ENCODE results near the gene CASQ1. TPM values are rescaled to one million over a fixed set of nuclear protein-coding genes. Genes with fewer than 3 reads are reported as not detected.

The CASQ1 gene
- total RNA-seq, result 109 TPM

- DNase-seq, result no peak
Measured at GRCh38 chr1:160189649-160190625, at the start of gene CASQ1. TSS of gene CASQ1 (plus strand) at chr1:160190575. CDS start at chr1:160190752, 177 bp downstream.

- DNase-seq, result no peak
Measured at GRCh38 chr1:160143695-160144094, 46.7 kb upstream of the CASQ1 start.

DNA sequence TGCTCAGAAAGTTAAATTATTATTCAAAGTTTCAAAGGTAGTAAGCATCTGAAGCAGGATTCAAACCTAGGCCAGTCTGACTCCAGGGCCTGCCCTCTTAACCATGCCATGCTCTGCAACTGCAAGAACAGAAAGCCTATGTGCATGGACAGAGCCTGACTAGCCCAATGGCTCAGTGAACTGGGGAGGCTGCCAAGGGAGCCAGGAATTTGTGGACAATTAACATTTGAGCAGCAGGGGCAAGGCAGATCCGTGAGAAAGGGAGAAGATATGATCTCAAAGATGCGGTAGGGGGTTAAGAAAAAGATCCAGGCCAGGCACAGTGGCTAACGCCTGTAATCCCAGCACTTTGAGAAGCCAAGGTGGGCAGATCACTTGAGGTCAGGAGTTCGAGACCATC lies 45.5 kb upstream of the CASQ1 start:
- DNase-seq, result no peak

- no peak for DNase-seq
Measured at GRCh38 chr1:160146107-160146506, 44.3 kb upstream of the CASQ1 start.

DNA sequence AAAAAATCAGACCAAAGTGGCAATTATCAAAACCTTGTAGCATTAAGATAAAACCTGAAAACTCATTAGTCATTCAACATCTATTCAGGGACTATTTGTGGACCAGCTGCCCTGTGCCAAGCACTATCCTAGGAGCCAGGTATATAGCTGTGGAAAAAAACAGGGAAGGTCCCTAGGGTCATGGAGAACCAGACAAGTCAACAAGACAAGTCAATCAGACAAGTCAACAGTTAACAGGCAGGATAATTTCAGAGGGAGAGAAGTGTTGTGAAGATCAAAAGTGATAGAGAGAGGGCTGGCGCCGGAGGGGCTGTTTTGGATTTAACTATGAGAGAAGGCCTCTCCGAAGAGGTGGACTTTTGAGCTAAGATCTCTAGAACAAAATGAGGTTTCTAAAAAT lies 42.3 kb upstream of the CASQ1 start:
- DNase-seq, result no peak

DNA sequence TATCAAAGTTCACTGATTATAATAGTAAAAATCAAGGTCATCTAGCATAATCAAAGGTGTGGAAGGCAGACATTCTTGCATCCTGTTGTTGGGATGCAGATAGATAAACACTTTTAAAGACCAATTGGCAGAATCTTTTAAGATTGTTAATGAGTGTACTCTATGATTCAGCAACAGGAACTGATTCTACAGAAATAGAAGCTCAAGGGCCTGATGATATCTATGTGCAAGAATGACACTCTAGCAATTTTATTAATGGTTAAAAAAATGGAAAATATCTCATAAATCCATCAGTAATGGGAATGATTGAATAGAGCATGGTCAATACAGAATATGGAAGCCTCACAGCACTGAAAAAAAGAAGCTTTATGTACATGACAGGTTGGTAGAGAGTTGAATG lies 41.1 kb upstream of the CASQ1 start:
- DNase-seq, result no peak

DNA sequence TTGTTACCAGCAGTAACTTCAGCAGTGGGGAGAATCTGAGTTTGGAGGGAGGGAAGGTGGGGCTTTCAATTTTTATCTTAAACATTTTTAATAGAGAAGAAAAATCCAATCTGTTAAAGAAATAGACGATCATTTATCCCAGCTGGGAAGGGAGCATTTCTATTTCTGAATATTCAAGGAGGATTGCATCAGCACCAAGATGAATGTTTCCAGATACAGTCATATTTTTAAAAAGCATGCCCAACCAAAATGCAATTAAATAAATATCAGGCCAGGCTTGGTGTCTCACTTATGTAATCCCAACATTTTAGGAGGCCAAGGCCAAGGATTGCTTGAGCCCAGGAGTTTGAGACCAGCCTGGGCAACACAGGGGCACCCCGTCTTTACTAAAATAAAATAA lies 40.7 kb upstream of the CASQ1 start:
- no peak for DNase-seq

GRCh38 chr1:160151303-160151702 lies 39.1 kb upstream of the CASQ1 start, which contains the start of gene ATP1A4:
TSS of gene ATP1A4 (plus strand) at chr1:160151603. CDS start at chr1:160152041, 438 bp downstream.
- no peak for DNase-seq

- DNase-seq, result no peak
Measured at GRCh38 chr1:160154790-160155189, 35.6 kb upstream of the CASQ1 start.

GRCh38 chr1:160156361-160156760 lies 34.0 kb upstream of the CASQ1 start:
- DNase-seq, result no peak

DNA sequence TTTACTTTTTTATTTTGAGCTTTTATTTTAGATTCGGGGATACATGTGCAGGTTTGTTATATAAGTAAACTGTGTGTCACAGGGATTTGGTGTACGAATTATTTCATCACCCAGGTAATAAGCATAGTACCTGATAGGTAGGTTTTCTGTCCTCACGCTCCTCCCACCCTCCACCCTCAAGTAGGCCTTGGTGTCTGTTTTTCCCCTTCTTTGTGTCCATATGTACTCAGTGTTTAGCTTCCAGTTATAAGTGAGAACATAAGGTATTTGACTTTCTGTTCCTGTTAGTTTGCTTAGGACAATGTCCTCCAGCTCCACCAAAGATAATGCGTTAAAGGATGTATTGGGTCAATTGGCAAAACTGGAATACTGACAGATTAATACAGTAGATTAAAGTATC lies 33.2 kb upstream of the CASQ1 start:
- DNase-seq, result no peak

- DNase-seq, result no peak
Measured at GRCh38 chr1:160158031-160158430, 32.3 kb upstream of the CASQ1 start.

- no peak for DNase-seq
Measured at GRCh38 chr1:160158534-160158933, 31.8 kb upstream of the CASQ1 start.

DNA sequence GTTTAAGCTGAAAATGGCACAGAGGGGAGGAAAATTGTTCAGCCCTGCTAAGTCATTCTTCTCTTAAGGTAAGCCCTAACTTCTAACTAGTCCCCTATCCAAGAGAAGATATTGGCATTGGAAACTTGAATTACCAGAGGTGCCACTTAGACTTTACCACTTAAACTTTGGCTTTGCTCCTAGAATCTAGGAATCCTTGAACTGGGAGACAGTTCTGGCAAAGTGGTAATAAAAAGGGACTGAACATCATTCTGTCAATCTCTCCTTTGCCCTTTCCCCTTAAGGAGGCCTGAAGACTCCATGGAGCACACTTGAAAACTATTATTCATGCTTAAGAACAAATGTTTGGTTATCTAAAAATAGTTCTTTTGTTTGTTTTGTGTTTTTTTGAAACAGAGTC lies 30.5 kb upstream of the CASQ1 start:
- DNase-seq, result no peak

DNA sequence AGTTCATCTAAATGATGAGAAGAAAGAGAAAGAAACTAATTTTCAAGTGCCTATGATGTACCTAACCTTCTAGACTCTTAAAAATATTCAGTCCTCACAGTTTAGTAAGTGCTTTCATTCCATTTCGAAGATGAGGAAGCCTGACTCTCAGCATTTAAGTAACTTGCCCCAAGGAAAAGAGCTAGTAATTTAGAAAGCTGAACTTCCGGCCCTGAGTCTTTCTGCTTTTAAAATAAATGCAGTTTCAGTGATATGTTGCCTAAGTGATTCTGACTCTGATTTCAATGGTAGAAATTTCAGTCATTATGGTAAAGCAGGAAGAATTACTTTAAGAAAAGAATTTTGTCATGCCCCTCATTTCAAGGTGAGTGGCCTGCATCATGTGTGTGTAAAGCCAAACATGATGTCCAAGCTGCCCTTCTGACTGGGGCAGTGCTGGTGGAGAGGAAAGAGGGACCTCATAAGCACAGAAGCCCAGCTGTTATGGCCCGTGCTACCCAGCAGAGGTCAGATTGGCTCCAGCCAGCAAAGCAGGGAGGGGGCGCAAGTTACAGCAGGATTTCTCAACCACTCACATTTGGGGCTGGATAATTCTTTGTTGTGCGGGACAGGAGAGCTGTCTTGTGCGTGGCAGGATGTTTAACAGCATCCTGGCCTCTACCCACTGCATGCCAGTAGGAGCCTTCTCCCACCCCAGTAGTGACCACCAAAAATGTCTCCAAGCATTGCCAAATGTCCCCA lies 28.2 kb upstream of the CASQ1 start:
- DNase-seq, result no peak

GRCh38 chr1:160162931-160163330 lies 27.4 kb upstream of the CASQ1 start:
- DNase-seq, result no peak

- DNase-seq, result no peak
Measured at GRCh38 chr1:160163615-160164014, 26.8 kb upstream of the CASQ1 start.

DNA sequence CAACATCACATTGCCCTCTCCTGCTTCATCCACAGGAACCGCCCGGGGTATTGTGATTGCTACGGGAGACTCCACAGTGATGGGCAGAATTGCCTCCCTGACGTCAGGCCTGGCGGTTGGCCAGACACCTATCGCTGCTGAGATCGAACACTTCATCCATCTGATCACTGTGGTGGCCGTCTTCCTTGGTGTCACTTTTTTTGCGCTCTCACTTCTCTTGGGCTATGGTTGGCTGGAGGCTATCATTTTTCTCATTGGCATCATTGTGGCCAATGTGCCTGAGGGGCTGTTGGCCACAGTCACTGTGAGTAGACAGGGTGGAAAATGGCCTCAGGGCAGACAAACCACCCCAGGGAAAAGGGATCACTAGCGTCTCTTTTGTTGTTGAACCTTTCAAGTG lies 26.3 kb upstream of the CASQ1 start:
- no peak for DNase-seq

DNA sequence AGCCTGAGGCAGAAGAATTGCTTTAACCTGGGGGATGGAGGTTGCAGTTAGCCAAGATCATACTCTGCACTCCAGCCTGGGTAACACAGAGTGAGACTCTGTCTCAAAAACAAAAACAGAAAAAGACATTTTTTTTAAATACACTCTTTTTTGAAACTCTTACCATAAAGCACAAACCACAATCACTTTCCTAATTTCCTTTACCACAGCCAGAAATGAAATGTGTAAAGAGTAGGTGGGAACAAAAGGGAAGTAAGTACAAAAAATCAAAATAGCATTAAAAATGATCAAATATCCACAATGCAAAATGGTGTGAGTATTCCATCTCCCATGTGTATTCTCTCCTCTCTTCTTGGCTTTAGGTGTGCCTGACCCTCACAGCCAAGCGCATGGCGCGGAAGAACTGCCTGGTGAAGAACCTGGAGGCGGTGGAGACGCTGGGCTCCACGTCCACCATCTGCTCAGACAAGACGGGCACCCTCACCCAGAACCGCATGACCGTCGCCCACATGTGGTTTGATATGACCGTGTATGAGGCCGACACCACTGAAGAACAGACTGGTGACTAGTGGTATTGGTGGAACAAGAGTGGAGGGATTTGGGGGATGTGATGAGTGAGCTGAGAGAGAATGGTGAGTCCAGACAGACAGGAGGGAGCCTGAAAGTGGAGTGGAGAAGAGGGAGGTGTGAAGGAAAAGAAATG lies 24.1 kb upstream of the CASQ1 start:
- no peak for DNase-seq

- no peak for DNase-seq
Measured at GRCh38 chr1:160167056-160167455, 23.3 kb upstream of the CASQ1 start.

GRCh38 chr1:160167580-160167979 lies 22.8 kb upstream of the CASQ1 start:
- DNase-seq, result no peak

DNA sequence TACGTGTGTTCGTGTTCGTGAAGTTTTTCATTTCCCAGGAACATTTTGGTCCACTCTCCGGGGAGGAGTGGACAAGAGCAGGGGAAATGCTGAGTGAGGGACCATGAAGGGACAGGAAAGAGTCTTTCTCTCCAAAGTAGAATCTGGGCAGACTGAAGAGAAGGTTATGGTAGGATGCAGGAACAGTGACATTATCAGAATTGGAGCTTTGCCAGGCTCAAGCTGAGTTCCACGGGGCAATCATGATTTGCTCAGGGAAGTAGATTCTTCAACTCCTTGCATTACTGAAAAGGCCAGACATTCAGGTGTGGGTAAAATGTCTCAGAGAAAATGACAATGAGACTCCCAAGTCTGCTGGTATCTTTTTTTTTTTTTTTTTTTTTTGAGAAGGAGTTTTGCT lies 22.4 kb upstream of the CASQ1 start:
- DNase-seq, result no peak

Data from skin of body (tissue), 2 donors.